Glutamatergic neuron (in vitro differentiated cells): Measurements from ENCODE around the gene RNU7-1. TPM values are rescaled to one million over a fixed set of nuclear protein-coding genes. Genes with fewer than 3 reads are reported as not detected.

Experiments used
- DNase-seq: peaks from one replicate; pipeline ENCODE4 v3.0.0; 2022
- H3K27ac Mint-ChIP-seq: one replicate; pipeline ENCODE4 v1.8.0; 2020; ENCODE audit warnings: mild to moderate bottlenecking, mixed read lengths, inconsistent platforms; ENCODE audit not compliant: unreplicated experiment
- H3K27me3 Mint-ChIP-seq: one replicate; pipeline ENCODE4 v1.8.0; 2020; ENCODE audit warnings: mild to moderate bottlenecking, moderate library complexity, mixed read lengths, inconsistent platforms; ENCODE audit not compliant: unreplicated experiment
- H3K36me3 Mint-ChIP-seq: one replicate; pipeline ENCODE4 v1.8.0; 2020; ENCODE audit warnings: mild to moderate bottlenecking, mixed read lengths, inconsistent platforms; ENCODE audit not compliant: unreplicated experiment
- H3K4me1 Mint-ChIP-seq: one replicate; pipeline ENCODE4 v1.8.0; 2020; ENCODE audit warnings: mild to moderate bottlenecking, low read depth, mixed read lengths, inconsistent platforms; ENCODE audit not compliant: unreplicated experiment
- H3K4me3 Mint-ChIP-seq: one replicate; pipeline ENCODE4 v1.8.0; 2020; ENCODE audit warnings: mild to moderate bottlenecking, mixed read lengths, inconsistent platforms; ENCODE audit not compliant: unreplicated experiment
- H3K9me3 Mint-ChIP-seq: one replicate; pipeline ENCODE4 v1.8.0; 2020; ENCODE audit warnings: mild to moderate bottlenecking, moderate library complexity, mixed read lengths, inconsistent platforms; ENCODE audit not compliant: unreplicated experiment
- CTCF ChIP-seq: fragments of 200-600 bp; sonication (generic); IDR thresholded peaks from one replicate; pipeline ENCODE4 v1.5.0; 2021; ENCODE audit not compliant: partially characterized antibody, unreplicated experiment
- total RNA-seq: library from RNA; stranded (reverse); fragmentation: NEBNext Ultra II Directional; extraction: Animal tissue kit (Norgen Biotek cat#: 25700); gene quantifications from one replicate; pipeline ENCODE4 v1.2.1, GENCODE V29; 2021; ENCODE audit not compliant: unreplicated experiment

RNU7-1 gene
- total RNA-seq, 1 donor from 2014 or later: not detected

GRCh38 chr12:6914947-6915788, 28.4 kb upstream of the RNU7-1 start:
- Mint-ChIP-seq H3K27me3 (peaks cover 21% of the 10 kb centered on the region), H3K9me3 (peaks cover 6% of the 10 kb centered on the region), H3K27ac (peak overlapping the region; percentile 79), H3K4me3 (peak overlapping the region; percentile 96), H3K36me3 (peaks cover 4% of the 10 kb centered on the region), H3K4me1 (peaks cover 5% of the 10 kb centered on the region)
- TF ChIP-seq CTCF: no peak
- DNase-seq: peak; percentile 57

GRCh38 chr12:6915789-6916285, 27.8 kb upstream of the RNU7-1 start:
- no peak overlapping the region for H3K27ac Mint-ChIP-seq
- H3K27me3 Mint-ChIP-seq: peaks cover 21% of the 10 kb centered on the region
- H3K4me3 Mint-ChIP-seq: peak overlapping the region; percentile 52
- H3K9me3 Mint-ChIP-seq: peaks cover 6% of the 10 kb centered on the region
- peaks cover 5% of the 10 kb centered on the region for H3K4me1 Mint-ChIP-seq
- DNase-seq: no peak
- H3K36me3 Mint-ChIP-seq: peaks cover 4% of the 10 kb centered on the region
- no peak for TF ChIP-seq CTCF

GRCh38 chr12:6916426-6917200, 27.0 kb upstream of the RNU7-1 start:
- DNase-seq: no peak
- Mint-ChIP-seq H3K36me3 (peaks cover 4% of the 10 kb centered on the region), H3K27me3 (peaks cover 19% of the 10 kb centered on the region), H3K9me3 (peaks cover 3% of the 10 kb centered on the region), H3K4me3 (peak overlapping the region; percentile 52), H3K4me1 (peaks cover 10% of the 10 kb centered on the region), H3K27ac (no peak overlapping the region)
- no peak for TF ChIP-seq CTCF

GRCh38 chr12:6917491-6918231, 26.0 kb upstream of the RNU7-1 start:
- Mint-ChIP-seq H3K4me3 (no peak overlapping the region), H3K27me3 (peaks cover 18% of the 10 kb centered on the region), H3K27ac (no peak overlapping the region), H3K9me3 (peaks cover 3% of the 10 kb centered on the region), H3K36me3 (peaks cover 5% of the 10 kb centered on the region), H3K4me1 (peaks cover 20% of the 10 kb centered on the region)
- no peak for DNase-seq
- TF ChIP-seq CTCF: no peak
